Nucleus accumbens (tissue), 56 donors: ENCODE data around the gene PTPRT.

Source experiments
- DNase-seq, 56 donors: peaks; one replicate each; lab custom pipeline; 2025; lab: John Stamatoyannopoulos, UW

PTPRT gene

GRCh38 chr20:42516692-42517091 is 673.0 kb downstream of the PTPRT start:
- DNase-seq: no peak

- no peak for DNase-seq
These were observed 679.0 kb downstream of the PTPRT start for GRCh38 chr20:42510686-42511085.

- DNase-seq: no peak
These were observed 681.8 kb downstream of the PTPRT start for GRCh38 chr20:42507874-42508273.

GRCh38 chr20:42506397-42506796 is 683.3 kb downstream of the PTPRT start:
- no peak for DNase-seq

- no peak for DNase-seq
These were observed 687.1 kb downstream of the PTPRT start for GRCh38 chr20:42502591-42502990.

- DNase-seq: no peak
These were observed 693.1 kb downstream of the PTPRT start for GRCh38 chr20:42496595-42496994.

GRCh38 chr20:42494290-42494689 is 695.4 kb downstream of the PTPRT start:
- no peak for DNase-seq

- DNase-seq: peak in 1 of 56 donors; percentile 1
These were observed 696.7 kb downstream of the PTPRT start for GRCh38 chr20:42493001-42493400.

GRCh38 chr20:42492290-42492689 is 697.4 kb downstream of the PTPRT start:
- DNase-seq: no peak

GRCh38 chr20:42485556-42485955 is 704.1 kb downstream of the PTPRT start:
- no peak for DNase-seq

GRCh38 chr20:42484790-42485375 is 704.8 kb downstream of the PTPRT start:
- DNase-seq: no peak

- DNase-seq: peak in 1 of 56 donors; percentile 2
These were observed 705.4 kb downstream of the PTPRT start for GRCh38 chr20:42484335-42484734.

- DNase-seq: peak in 3 of 56 donors; percentile 2 to 25 (median 5)
These were observed 705.9 kb downstream of the PTPRT start for GRCh38 chr20:42483730-42484303.

GRCh38 chr20:42482808-42483207 is 706.9 kb downstream of the PTPRT start:
- DNase-seq: no peak

GRCh38 chr20:42475773-42476172 is 713.9 kb downstream of the PTPRT start:
- no peak for DNase-seq

GRCh38 chr20:42474646-42475045 is 715.1 kb downstream of the PTPRT start:
- no peak for DNase-seq

- DNase-seq: no peak
These were observed 717.5 kb downstream of the PTPRT start for GRCh38 chr20:42472198-42472597.

GRCh38 chr20:42461965-42462593 is 727.6 kb downstream of the PTPRT start:
- DNase-seq: no peak

- DNase-seq: no peak
These were observed 728.4 kb downstream of the PTPRT start for GRCh38 chr20:42461291-42461690.

GRCh38 chr20:42447270-42447669 is 742.4 kb downstream of the PTPRT start:
- DNase-seq: no peak

- DNase-seq: no peak
These were observed 744.9 kb downstream of the PTPRT start for GRCh38 chr20:42444799-42445198.

GRCh38 chr20:42443200-42443599 is 746.5 kb downstream of the PTPRT start:
- no peak for DNase-seq
